ENCODE data around the gene SCAMP5. TPM values are rescaled to one million over a fixed set of nuclear protein-coding genes. Genes with fewer than 3 reads are reported as not detected.

Gene SCAMP5
- total RNA-seq, 1 donor from 2014 or later: 1.7 TPM

- no peak for DNase-seq (ENCODE audit: low spot score)
These were observed 27.4 kb downstream of the SCAMP5 start for GRCh38 chr15:75022783-75023180.

DNA sequence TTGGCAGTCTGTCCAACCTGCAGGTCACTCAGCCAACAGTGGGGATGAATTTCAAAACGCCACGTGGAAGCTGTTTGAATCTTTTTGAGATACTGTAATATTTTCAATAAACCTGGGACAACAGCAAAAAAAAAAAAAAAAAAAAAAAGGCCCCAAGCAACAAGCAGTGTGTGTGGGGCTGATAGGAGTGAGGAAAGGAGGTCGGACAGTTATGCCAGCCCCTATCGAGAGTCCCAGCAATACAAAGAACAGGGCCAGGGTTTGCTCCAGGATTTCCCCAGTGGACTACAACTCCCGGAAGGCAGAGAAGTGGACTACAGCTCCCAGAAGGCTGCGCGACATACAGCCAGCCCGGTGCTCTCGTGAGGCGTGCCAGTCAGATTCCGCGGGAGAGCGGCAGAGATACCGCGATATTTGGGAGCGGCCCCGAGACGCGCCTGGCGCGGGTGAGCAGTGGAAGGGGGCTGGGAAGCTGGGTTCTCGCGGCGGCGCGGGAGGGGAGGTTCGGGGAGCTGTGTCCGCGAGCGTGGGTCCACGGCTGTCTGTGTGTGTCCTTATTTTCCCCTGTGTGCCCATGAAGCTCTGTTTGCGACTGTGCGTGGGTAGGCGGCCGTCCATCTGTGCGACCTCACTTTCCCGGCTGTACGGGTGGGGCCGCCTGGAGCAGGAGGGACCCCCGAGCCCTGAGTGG is 28.0 kb downstream of the SCAMP5 start, which contains the start of gene PPCDC:
PPCDC (plus strand) TSS at position 410 of the 691 bp plus-strand sequence. CDS start 4,729 bp downstream, outside the sequence.
- DNase-seq (ENCODE audit: low spot score): peak; percentile 99

- DNase-seq (ENCODE audit: low spot score): no peak
These were observed 28.7 kb downstream of the SCAMP5 start for GRCh38 chr15:75023872-75024636.

GRCh38 chr15:75025107-75025506 is 29.7 kb downstream of the SCAMP5 start:
- DNase-seq (ENCODE audit: low spot score): no peak

GRCh38 chr15:75025548-75026260 is 30.3 kb downstream of the SCAMP5 start:
- DNase-seq (ENCODE audit: low spot score): no peak

- DNase-seq (ENCODE audit: low spot score): no peak
These were observed 32.2 kb downstream of the SCAMP5 start for GRCh38 chr15:75027551-75027950.

DNA sequence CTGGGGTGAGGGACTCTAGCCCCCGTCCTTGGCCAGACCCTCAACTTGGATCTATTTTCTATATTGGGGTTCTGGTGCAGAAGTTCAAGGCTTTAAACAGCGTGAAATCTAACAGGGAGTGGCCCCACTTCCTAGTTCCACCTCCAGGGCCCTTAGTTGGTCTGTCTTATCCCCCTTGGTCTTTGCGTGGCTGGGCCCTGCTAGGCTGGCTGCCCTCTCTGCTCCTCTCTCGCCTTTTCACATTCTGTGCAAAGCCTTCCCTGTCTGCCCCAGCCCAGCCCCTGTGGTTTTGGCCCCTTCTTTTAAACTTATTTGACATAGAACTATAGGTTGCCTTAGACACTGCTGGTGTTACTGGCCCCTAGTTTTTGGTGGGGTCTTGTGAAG is 33.6 kb downstream of the SCAMP5 start:
- DNase-seq (ENCODE audit: low spot score): no peak

DNA sequence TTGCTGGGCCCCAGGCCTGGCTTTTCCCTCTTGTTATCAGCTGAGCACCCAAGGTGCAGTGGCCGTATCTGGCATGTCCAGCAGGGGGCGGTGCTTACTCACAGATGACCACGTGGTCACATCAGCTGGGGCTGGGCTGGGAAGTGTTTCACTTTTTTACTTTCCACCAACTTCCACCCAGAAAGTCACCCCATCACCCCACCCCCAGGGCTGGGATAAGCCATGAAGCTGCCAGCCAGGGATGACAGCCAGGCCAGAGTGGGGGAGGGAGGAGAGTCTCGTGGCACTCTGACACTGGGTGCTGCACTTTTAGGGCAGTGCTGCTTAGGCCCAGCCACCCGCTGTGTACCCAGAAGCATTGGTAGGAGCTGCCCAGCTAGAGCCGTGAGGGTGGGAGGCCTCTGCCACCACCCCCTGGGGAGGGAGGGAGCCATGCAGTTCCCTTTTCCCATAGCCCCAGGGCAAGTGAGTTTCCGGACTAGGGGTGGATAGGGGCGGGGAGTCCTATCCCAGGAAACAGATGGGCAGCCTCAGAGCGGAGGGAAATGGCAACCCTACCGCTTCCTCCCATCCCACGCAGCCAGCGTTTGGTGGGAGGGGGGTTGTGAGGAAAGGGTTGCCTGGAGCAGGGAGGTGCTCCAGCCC is 34.1 kb downstream of the SCAMP5 start:
- peak; percentile 98 for DNase-seq (ENCODE audit: low spot score)

- no peak for DNase-seq (ENCODE audit: low spot score)
These were observed 34.7 kb downstream of the SCAMP5 start for GRCh38 chr15:75030023-75030413.

- DNase-seq (ENCODE audit: low spot score): no peak
These were observed 35.1 kb downstream of the SCAMP5 start for GRCh38 chr15:75030424-75030823.

DNA sequence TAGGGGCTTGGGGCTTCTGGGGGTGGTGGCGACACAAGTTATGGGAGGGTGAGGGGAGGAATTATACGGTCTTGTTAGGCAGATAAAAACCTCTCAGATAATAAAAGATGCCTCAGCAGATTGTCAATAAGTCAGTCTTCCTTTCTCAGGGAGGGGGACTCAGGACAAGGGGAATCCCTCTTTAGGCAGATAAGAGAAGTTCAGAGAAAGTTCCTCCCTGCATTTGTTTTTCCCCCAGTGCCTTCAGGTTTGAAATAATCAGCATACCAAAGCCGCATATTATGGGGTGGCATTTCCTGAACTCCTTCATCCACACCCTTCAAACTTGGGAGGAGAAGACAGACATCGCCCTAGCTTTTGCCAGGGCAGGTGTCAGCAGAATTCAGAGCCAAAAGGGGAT is 36.5 kb downstream of the SCAMP5 start:
- no peak for DNase-seq (ENCODE audit: low spot score)

GRCh38 chr15:75032395-75032794 is 37.0 kb downstream of the SCAMP5 start:
- no peak for DNase-seq (ENCODE audit: low spot score)

DNA sequence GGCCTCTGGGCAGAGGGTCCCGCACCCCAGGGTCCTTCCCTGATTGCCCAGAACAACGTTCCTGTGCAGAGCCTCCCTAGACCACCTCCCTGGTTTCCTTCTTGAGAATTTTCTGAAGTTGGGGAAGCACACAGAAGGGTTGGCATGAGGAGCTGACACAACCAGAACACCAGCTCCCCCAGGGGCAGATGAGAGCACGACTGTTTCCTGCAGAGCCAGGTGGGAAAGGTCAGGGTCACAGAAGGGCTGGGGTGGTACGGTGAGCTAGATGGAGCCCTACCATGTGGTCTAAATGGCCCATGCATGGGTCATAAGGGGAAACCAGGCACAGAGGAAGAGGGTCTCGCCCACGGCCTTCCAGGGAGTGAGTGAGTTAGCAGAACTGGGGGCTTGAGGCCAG is 38.4 kb downstream of the SCAMP5 start:
- DNase-seq (ENCODE audit: low spot score): no peak

DNA sequence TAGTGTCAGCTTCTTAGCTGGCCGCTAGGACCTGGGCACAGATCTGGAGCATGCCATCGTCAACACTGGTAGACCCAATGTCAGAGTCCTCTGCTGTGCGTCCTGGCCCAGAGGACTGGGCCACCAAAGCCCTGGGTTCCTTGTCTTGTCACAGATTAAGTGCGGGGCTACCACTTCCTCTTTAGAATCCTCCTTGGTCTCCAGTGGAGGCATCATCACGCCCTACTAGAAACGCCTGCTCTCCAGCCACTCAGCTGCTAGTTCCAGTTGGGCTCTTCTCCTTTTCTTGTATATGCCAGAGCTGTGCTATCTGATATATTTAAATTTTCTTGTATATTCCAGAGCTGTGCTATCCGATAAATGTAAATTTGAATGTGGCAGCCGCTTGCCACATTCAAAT is 39.3 kb downstream of the SCAMP5 start:
- DNase-seq (ENCODE audit: low spot score): no peak

DNA sequence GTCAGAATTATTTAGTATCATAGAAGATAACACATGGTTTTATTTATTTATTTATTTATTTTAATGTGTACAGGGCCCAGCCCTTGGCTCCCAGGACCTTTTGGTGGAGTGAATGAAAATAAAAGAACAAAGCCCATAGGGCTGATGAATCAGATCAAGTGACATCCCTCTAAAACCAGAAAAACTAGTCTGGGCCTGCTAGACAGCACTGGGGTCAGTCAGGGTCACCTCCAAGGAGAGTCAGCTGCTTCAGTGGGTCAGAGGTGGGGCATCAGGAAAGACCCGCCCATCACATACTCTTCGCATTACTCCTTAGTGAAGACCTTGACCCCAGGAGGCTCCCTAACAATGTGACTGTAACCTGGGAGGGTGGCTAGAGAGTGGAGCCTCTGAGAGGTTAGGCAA is 40.9 kb downstream of the SCAMP5 start:
- DNase-seq (ENCODE audit: low spot score): no peak

DNA sequence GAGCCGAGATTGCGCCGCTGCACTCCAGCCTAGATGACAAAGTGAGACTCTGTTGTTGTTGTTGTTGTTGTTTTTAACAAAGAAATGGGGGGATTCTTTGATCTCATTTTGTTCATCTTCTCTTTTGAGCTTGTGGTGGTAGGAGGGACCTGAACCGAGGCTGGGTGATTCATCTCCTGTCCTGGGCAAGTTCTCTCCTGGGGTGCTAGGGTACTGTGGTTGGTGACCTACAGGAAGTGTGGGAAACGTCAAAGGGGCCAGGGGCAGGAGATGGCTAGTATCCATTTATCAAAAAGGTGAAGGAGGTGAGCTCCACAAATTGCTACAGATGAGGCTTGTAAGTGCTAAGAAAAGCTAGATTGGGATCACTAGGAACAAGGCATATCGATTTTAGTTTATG is 42.3 kb downstream of the SCAMP5 start:
- no peak for DNase-seq (ENCODE audit: low spot score)

DNA sequence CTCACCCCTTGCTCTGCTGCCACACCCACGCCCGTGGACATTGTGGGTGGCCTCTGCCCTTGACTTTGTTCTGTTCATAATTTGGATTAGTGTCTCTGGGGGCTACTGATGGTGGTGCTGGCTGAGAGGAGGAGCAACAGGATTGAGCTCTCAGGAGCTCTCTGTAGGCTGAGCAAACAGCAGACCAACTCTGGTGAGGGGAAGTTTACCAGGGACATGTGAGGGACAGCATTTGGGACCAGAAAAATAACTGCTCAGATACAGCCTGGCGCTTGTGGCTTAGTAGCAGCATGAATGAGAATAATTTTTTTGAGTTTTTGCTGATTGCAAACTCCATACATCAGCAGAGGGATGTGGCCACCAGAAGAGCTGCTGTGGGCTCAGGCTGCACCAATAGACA is 42.9 kb downstream of the SCAMP5 start:
- DNase-seq (ENCODE audit: low spot score): no peak

DNA sequence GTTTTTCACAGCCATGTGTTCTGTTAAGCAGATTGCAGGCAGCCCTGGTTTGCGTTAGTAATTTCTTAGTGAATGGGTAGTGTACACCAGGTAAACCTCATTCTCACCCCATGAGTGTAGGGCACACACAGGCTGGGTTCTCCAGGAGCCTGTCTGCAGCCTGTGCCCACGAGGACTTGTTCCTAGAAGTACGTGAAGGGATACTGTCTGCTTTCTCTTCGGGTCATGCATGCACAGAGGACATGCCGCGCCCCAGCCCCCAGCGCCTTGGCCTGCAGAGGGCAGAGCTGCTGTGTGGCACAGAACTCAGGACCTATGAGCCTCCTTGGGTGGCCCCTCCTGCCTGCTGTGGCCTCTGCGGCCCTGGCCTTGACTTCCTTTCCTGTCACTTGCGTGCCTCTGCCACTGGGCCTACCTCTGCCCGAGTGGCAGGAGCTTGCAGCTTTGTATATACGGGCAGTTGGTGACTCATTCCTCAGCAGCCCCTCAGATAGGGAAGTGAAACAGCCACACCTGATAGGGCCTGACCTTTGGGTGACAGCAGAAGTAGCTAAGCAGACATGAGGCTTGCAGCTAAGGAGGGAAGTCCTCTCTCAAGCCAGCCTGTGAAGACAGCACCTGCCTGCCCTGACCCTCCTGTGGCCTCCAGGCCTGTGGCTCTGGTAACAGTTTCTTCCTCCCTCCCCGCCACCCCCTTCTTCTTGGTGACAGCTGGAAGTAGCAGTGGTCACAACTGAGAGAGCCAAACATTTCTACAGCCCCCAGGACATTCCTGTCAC is 47.6 kb downstream of the SCAMP5 start:
- peak; percentile 94 for DNase-seq (ENCODE audit: low spot score)

- DNase-seq (ENCODE audit: low spot score): peak; percentile 97
These were observed 48.3 kb downstream of the SCAMP5 start for GRCh38 chr15:75043509-75044257.

GRCh38 chr15:75044258-75044878 is 49.0 kb downstream of the SCAMP5 start:
- DNase-seq (ENCODE audit: low spot score): no peak

Measured in mesenteric fat pad (tissue), 1 donor.